Transverse colon (tissue), 4 donors: ENCODE results near the gene MAOB.

Experiments used
- CTCF ChIP-seq, 5 experiments: fragments of 200-600 bp in 3 of 5; fragments of 450-650 bp in 2 of 5; sonication (generic) in 3 of 5; IDR thresholded peaks; 1 replicate in 2 of 5; 2 replicates in 3 of 5; pipeline ENCODE4 v1.5.1; 2016 to 2017; ENCODE audit warnings: antibody characterized with exemption in 5 of 5, inconsistent platforms in 3 of 5, mild to moderate bottlenecking in 2 of 5, moderate library complexity in 1 of 5
- EP300 ChIP-seq: sonication (generic); formaldehyde crosslinking; IDR thresholded peaks from one replicate; pipeline ENCODE4 v1.6.1; 2017; ENCODE audit warnings: antibody characterized with exemption, low read depth
- POLR2A ChIP-seq: fragments of 450-650 bp; IDR thresholded peaks from one replicate; pipeline ENCODE4 v1.6.1; 2016; ENCODE audit warnings: antibody characterized with exemption, mild to moderate bottlenecking, moderate library complexity
- POLR2AphosphoS5 ChIP-seq, 3 donors: sonication (generic); formaldehyde crosslinking; IDR thresholded peaks; one replicate each; pipeline ENCODE4 v1.6.1; 2016; ENCODE audit warnings: antibody characterized with exemption in 3 of 3

GRCh38 chrX:43878906-43879526 is 3.2 kb downstream of the MAOB start:
- no peak for TF ChIP-seq CTCF (IDR thresholded peaks at IDR 0.05)
- no peak for TF ChIP-seq POLR2AphosphoS5 (IDR thresholded peaks at IDR 0.05)
- TF ChIP-seq POLR2A: no peak
- no peak for TF ChIP-seq EP300
